SU-DHL-6 (cell line): ENCODE measurements around the gene PRDM15.

Experiments used
- CTCF ChIP-seq: fragments of 200-600 bp; sonication (generic); IDR thresholded peaks from one replicate; pipeline ENCODE4 v1.5.1; 2017; ENCODE audit warnings: antibody characterized with exemption, mild to moderate bottlenecking, low read length, moderate library complexity; ENCODE audit not compliant: insufficient read depth, poor library complexity, severe bottlenecking
- EZH2phosphoT487 ChIP-seq: fragments of 200-600 bp; sonication (generic), shearing (Covaris generic); conservative IDR thresholded peaks from 2 replicates; pipeline ENCODE4 v1.6.1; 2018; ENCODE audit warnings: mild to moderate bottlenecking, antibody characterized with exemption, low read length, moderate library complexity, mixed read lengths

GRCh38 chr21:41866274-41866809 is 12.8 kb downstream of the PRDM15 start:
- TF ChIP-seq CTCF: no peak
- TF ChIP-seq EZH2phosphoT487: no peak
